ENCODE data around the gene PREX1.

DNA sequence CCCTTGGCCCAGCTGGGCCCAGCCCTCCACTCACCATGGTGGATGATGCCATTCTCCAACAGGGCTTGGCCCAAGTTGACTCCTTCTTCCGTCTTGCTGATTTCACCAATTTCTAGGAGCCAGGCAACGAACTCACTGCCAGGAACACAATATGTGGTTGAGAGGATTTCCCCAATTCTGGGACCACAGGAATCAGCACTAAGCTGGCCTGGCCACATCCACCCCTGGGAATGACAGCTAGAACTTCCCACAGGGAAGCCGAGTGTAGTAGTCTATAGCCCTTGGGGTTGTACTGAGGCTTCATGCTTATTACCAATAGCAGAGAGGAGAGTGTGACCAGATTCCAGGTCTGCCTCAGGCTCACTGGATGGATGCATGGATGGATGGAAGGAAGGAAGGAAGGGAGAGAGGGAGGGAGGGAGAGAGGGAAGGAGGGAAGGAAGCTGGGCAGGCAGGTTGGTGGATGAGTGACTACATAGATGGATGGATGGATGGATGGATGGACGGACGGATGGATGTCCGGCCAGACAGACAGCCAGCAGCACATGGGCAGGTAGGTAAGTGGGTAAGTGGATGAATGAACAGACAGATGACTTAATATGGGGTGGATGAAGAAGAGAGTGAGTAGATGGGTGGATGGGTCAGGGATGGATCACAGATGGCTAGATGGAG, 146.5 kb downstream of the PREX1 start:
- TF ChIP-seq, protein P1, sequence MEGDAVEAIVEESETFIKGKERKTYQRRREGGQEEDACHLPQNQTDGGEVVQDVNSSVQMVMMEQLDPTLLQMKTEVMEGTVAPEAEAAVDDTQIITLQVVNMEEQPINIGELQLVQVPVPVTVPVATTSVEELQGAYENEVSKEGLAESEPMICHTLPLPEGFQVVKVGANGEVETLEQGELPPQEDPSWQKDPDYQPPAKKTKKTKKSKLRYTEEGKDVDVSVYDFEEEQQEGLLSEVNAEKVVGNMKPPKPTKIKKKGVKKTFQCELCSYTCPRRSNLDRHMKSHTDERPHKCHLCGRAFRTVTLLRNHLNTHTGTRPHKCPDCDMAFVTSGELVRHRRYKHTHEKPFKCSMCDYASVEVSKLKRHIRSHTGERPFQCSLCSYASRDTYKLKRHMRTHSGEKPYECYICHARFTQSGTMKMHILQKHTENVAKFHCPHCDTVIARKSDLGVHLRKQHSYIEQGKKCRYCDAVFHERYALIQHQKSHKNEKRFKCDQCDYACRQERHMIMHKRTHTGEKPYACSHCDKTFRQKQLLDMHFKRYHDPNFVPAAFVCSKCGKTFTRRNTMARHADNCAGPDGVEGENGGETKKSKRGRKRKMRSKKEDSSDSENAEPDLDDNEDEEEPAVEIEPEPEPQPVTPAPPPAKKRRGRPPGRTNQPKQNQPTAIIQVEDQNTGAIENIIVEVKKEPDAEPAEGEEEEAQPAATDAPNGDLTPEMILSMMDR (conservative IDR thresholded peaks at IDR 0.05; ENCODE audit: low read depth, low read length) = no peak
- TF ChIP-seq BHLHE40 (IDR thresholded peaks at IDR 0.05; ENCODE audit: low read depth, low read length) = no peak
- TF ChIP-seq RAD21 (IDR thresholded peaks at IDR 0.05; ENCODE audit: low read length) = no peak
- no peak for TF ChIP-seq POLR2A (IDR thresholded peaks at IDR 0.05; ENCODE audit: low read depth, low read length)
- no peak for TF ChIP-seq SMC3 (IDR thresholded peaks at IDR 0.05; ENCODE audit: low read depth, low read length)
